ENCODE data around the gene TSLP. TPM values are rescaled to one million over a fixed set of nuclear protein-coding genes. Genes with fewer than 3 reads are reported as not detected.

TSLP gene
- total and polyA plus RNA-seq, 2 experiments from 2014 or later: 0.07 to 0.27 TPM

GRCh38 chr5:111066261-111066938, 5.1 kb upstream of the TSLP start:
- H3K27me3 ChIP-seq: peaks cover 53% of the 10 kb centered on the region
- no peak overlapping the region for H3K4me2 ChIP-seq
- DNase-seq (ENCODE audit: low spot score): no peak
- H3K36me3 ChIP-seq (replicated peaks; ENCODE audit: insufficient read depth, low read depth): no peaks in the 10 kb centered on the region
- no peak overlapping the region for H3K27ac ChIP-seq
- no peak for TF ChIP-seq CTCF (IDR thresholded peaks at IDR 0.05; ENCODE audit: poor library complexity)
- TF ChIP-seq EZH2phosphoT487 (IDR thresholded peaks at IDR 0.05; ENCODE audit: low read depth, severe bottlenecking, unreplicated experiment): no peak
- TF ChIP-seq EZH2 (IDR thresholded peaks at IDR 0.05; ENCODE audit: borderline replicate concordance): no peak
- H3K4me3 ChIP-seq: no peak overlapping the region
- no peaks in the 10 kb centered on the region for H4K20me1 ChIP-seq (ENCODE audit: insufficient read depth, poor library complexity, severe bottlenecking)
- H3K79me2 ChIP-seq: no peaks in the 10 kb centered on the region
- no peak overlapping the region for H2AFZ ChIP-seq
- 82% methylated on average over 2 of the region's 2 CpGs for WGBS (ENCODE audit: low lambda C conversion rate, missing lambda C conversion rate)
- H3K4me1 ChIP-seq (ENCODE audit: insufficient read depth): peaks cover 7% of the 10 kb centered on the region
- H3K9me2 ChIP-seq (replicated peaks; ENCODE audit: insufficient read depth): no peaks in the 10 kb centered on the region
- no peaks in the 10 kb centered on the region for H3K9me3 ChIP-seq (ENCODE audit: low read depth)

- Histone ChIP-seq H3K9me2 (replicated peaks; ENCODE audit: insufficient read depth) (no peaks in the 10 kb centered on the region), H3K9me3 (ENCODE audit: low read depth) (no peaks in the 10 kb centered on the region), H3K79me2 (no peaks in the 10 kb centered on the region), H3K4me3 (no peak overlapping the region), H3K27ac (no peak overlapping the region), H3K27me3 (peaks cover 72% of the 10 kb centered on the region), H3K4me2 (no peak overlapping the region), H3K36me3 (replicated peaks; ENCODE audit: insufficient read depth, low read depth) (no peaks in the 10 kb centered on the region), H4K20me1 (ENCODE audit: insufficient read depth, poor library complexity, severe bottlenecking) (no peaks in the 10 kb centered on the region), H2AFZ (no peak overlapping the region), H3K4me1 (ENCODE audit: insufficient read depth) (peaks cover 7% of the 10 kb centered on the region)
- TF ChIP-seq CTCF (IDR thresholded peaks at IDR 0.05; ENCODE audit: poor library complexity) (no peak), EZH2phosphoT487 (IDR thresholded peaks at IDR 0.05; ENCODE audit: low read depth, severe bottlenecking, unreplicated experiment) (no peak), EZH2 (IDR thresholded peaks at IDR 0.05; ENCODE audit: borderline replicate concordance) (no peak)
- 90% methylated on average over 2 of the region's 2 CpGs for WGBS (ENCODE audit: low lambda C conversion rate, missing lambda C conversion rate)
- no peak for DNase-seq (ENCODE audit: low spot score)
Observed at GRCh38 chr5:111068213-111068612, 3.3 kb upstream of the TSLP start.

GRCh38 chr5:111069839-111070238, 1.7 kb upstream of the TSLP start:
- peaks cover 7% of the 10 kb centered on the region for H3K4me1 ChIP-seq (ENCODE audit: insufficient read depth)
- TF ChIP-seq EZH2 (IDR thresholded peaks at IDR 0.05; ENCODE audit: borderline replicate concordance): no peak
- no peak for TF ChIP-seq EZH2phosphoT487 (IDR thresholded peaks at IDR 0.05; ENCODE audit: low read depth, severe bottlenecking, unreplicated experiment)
- TF ChIP-seq CTCF (IDR thresholded peaks at IDR 0.05; ENCODE audit: poor library complexity): no peak
- WGBS (ENCODE audit: low lambda C conversion rate, missing lambda C conversion rate): 59% methylated on average over 4 of the region's 4 CpGs
- no peak for DNase-seq (ENCODE audit: low spot score)
- H3K9me3 ChIP-seq (ENCODE audit: low read depth): no peaks in the 10 kb centered on the region
- H3K36me3 ChIP-seq (replicated peaks; ENCODE audit: insufficient read depth, low read depth): no peaks in the 10 kb centered on the region
- no peaks in the 10 kb centered on the region for H3K79me2 ChIP-seq
- H3K4me3 ChIP-seq: no peak overlapping the region
- no peaks in the 10 kb centered on the region for H3K9me2 ChIP-seq (replicated peaks; ENCODE audit: insufficient read depth)
- peak overlapping the region; percentile 87 for H2AFZ ChIP-seq
- H3K4me2 ChIP-seq: peak overlapping the region; percentile 79
- H4K20me1 ChIP-seq (ENCODE audit: insufficient read depth, poor library complexity, severe bottlenecking): no peaks in the 10 kb centered on the region
- no peak overlapping the region for H3K27ac ChIP-seq
- H3K27me3 ChIP-seq: peaks cover 83% of the 10 kb centered on the region

Measured in hepatocyte (in vitro differentiated cells).